Effector memory CD4-positive, alpha-beta T cell (primary cell): ENCODE results near the gene KLHL22.
"Not testable (repeated sequence)": the region's sequence is repeated elsewhere in the genome, so short reads cannot be mapped to it uniquely, and the experiment has no call there.

ENCODE experiments used
- DNase-seq, 3 donors: peaks; one replicate each; pipeline ENCODE4 v3.0.0-alpha.2; 2020
- H3K27ac ChIP-seq: 2 replicates; pipeline ENCODE4 v1.7.0; 2013; ENCODE audit warnings: mild to moderate bottlenecking, low read length, moderate library complexity; ENCODE audit not compliant: insufficient read depth, poor library complexity, severe bottlenecking
- H3K27me3 ChIP-seq: replicated peaks from 2 replicates; pipeline ENCODE4 v1.7.0; 2013; ENCODE audit warnings: mild to moderate bottlenecking, low read length; ENCODE audit not compliant: insufficient read depth, control insufficient read depth, poor library complexity, severe bottlenecking
- H3K36me3 ChIP-seq: 2 replicates; pipeline ENCODE4 v1.7.0; 2013; ENCODE audit warnings: mild to moderate bottlenecking, low read length, moderate library complexity; ENCODE audit not compliant: control insufficient read depth, insufficient read depth
- H3K4me1 ChIP-seq: 2 replicates; pipeline ENCODE4 v1.7.0; 2013; ENCODE audit warnings: low read length, mild to moderate bottlenecking; ENCODE audit not compliant: control insufficient read depth, insufficient read depth, poor library complexity, severe bottlenecking
- H3K4me3 ChIP-seq: 2 replicates; pipeline ENCODE4 v1.7.0; 2013; ENCODE audit warnings: low read length, low read depth, mild to moderate bottlenecking; ENCODE audit not compliant: insufficient read depth, poor library complexity, severe bottlenecking
- H3K9me3 ChIP-seq: 2 replicates; pipeline ENCODE4 v1.7.0; 2013; ENCODE audit warnings: mild to moderate bottlenecking, low read length, moderate library complexity; ENCODE audit not compliant: control insufficient read depth

Gene KLHL22

DNA sequence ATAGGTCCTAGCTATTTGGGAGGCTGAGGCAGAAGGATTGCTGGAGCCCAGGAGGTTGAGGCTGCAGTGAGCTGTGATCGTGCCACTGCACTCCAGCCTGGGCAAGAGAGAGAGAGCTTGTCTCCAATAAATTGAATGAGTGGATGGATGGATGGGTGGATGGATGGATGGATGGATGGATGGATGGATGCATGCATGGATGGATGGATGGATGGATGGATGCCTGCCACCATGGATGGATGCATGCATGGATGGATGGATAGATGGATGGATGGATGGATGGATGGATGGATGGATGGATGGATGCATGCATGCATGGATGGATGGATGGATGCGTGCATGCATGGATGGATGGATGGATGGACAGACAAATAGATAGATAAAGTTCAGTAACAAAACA, 25.1 kb downstream of the KLHL22 start:
- H3K4me3 ChIP-seq, DNase-seq, H3K27ac ChIP-seq, H3K27me3 ChIP-seq, H3K9me3 ChIP-seq: not testable (repeated sequence)
- H3K36me3 ChIP-seq = peaks cover 12% of the 10 kb centered on the region
- peaks cover 13% of the 10 kb centered on the region for H3K4me1 ChIP-seq

DNA sequence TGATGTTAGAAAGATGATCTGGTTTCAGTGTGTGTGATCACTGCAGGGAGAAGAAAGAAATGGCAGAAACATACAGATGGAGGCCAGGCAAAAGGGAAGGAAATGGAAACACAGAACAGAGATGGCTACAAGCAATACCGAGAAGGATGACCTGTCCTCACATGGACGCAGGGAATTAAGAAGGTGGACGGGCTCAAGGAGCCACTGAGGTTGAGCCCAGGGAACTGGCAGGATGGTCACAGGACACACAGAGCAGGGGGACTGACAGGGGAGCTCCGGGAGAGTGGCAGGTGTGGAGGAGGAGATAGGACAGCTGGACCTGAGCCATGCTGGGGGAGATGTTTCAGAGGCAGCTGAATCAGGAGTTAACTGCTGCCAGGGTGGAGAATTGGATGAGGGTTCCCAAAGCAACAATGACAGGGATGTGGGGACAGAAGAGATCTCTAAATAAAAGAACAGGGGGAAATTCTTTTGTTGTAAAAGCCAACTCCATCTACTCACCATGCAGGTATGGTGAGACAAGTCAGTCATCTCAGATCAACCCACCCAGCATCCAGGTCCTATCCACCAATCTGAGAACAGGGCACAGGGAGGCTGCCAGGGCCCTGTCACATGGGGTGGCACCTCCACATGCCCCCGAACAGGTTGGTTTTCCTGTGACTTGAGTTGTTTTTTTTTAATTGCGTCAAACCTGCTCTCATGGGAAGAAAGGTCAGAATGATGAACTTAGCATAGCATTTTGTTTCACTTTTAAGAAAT, 26.3 kb downstream of the KLHL22 start:
- Histone ChIP-seq H3K9me3 (no peaks in the 10 kb centered on the region), H3K4me3 (no peak overlapping the region), H3K27ac (no peak overlapping the region), H3K36me3 (peaks cover 12% of the 10 kb centered on the region), H3K27me3 (no peaks in the 10 kb centered on the region), H3K4me1 (peaks cover 25% of the 10 kb centered on the region)
- DNase-seq = no peak

DNA sequence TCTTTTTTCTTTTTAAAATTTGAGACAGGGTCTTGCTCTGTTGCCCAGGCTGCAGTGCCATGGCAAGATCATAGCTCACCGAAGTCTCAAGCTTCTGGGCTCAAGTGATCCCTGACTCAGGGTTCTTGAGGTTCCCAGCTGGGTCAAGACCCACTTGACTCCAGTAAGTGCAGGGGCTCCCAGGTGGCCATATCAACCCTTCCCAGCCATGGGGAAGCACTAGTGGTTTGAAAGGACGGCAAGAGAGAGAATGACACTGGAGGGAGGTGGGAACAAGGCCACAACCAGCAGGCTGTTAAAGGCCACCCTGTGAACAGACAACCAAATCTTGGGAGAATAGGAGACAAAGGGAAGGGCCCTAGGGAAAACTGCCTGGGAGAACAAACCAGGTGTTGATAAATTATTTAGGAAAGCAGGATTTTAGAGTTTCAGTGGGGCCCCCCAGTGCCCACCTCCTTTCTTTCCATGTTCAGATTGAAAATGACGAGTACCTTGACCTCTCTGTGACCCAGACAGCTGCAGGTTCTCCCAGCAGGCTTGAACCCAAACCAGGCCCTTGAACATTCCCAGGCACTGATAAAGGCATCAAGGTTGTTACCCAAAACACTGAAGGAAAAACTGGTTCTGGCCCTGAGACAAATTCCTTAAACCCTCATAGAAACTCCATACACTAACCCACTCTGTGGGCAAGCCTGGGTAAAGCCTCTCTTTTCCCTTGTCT, 28.8 kb downstream of the KLHL22 start:
- peaks cover 46% of the 10 kb centered on the region for H3K4me1 ChIP-seq
- no peak overlapping the region for H3K4me3 ChIP-seq
- peak overlapping the region; percentile 26 for H3K27ac ChIP-seq
- peaks cover 11% of the 10 kb centered on the region for H3K36me3 ChIP-seq
- no peak for DNase-seq
- no peaks in the 10 kb centered on the region for H3K9me3 ChIP-seq
- H3K27me3 ChIP-seq = no peaks in the 10 kb centered on the region

DNA sequence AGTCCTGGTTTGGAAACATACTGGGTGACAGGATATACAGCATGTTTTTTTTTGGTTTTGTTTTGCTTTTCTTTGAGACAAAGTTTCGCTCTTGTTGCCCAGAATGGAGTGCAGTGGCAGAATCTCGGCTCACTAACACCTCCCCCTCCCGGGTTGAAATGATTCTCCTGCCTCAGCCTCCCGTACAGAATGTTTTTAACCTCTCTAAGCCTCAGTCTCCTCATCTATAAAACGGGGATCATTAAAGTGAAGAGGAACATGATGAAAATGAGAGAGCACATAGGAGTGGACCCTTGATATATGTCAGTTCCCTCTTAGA, 29.9 kb downstream of the KLHL22 start:
- Histone ChIP-seq H3K4me3 (no peak overlapping the region), H3K36me3 (peaks cover under 1% of the 10 kb centered on the region), H3K27me3 (no peaks in the 10 kb centered on the region), H3K9me3 (no peaks in the 10 kb centered on the region), H3K4me1 (peaks cover 46% of the 10 kb centered on the region), H3K27ac (peak overlapping the region; percentile 70)
- DNase-seq = no peak

DNA sequence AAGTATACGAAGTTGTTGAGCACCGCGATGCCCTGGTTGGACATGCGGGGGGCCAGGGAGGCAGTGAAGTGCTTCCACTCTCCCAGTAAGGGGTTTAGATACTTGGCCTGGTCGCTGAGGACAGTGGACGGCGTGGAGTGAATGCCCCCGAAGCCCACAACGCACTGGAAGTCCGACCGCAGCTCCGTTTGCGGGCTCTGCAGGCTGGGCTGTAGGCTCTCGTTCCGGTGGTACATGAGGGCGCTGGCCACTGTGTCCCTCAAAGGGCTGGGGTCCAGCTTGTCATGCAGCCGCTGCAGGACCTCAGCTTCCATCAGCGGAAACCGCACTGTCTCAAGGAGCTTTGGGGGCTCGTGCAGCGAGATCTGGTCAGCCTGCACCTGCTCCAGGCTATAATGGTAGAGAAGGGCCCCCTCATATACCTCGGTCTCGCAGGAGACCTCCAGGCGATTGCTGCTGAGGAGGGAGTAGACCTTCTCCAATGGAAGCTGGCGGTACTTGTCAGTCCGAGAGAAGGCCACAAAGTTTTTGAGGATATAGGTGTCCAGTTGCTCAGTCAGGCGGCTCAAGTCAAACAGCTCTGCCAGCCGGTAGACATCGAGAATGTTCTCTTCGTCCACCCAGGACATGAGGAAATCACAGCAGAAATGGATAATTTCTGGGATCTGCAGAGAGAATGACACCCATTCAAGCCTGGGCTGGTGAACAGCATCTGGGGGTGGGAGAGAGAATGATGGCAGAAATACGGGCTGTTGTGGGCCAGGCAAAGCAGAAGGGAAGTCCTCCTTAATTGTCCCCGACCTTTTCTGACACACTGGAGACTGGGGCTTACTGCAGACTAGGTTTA, 30.5 kb downstream of the KLHL22 start:
- no peaks in the 10 kb centered on the region for H3K27me3 ChIP-seq
- H3K27ac ChIP-seq = peak overlapping the region; percentile 70
- DNase-seq = no peak
- H3K9me3 ChIP-seq = no peaks in the 10 kb centered on the region
- peaks cover under 1% of the 10 kb centered on the region for H3K36me3 ChIP-seq
- H3K4me1 ChIP-seq = peaks cover 46% of the 10 kb centered on the region
- H3K4me3 ChIP-seq = no peak overlapping the region

DNA sequence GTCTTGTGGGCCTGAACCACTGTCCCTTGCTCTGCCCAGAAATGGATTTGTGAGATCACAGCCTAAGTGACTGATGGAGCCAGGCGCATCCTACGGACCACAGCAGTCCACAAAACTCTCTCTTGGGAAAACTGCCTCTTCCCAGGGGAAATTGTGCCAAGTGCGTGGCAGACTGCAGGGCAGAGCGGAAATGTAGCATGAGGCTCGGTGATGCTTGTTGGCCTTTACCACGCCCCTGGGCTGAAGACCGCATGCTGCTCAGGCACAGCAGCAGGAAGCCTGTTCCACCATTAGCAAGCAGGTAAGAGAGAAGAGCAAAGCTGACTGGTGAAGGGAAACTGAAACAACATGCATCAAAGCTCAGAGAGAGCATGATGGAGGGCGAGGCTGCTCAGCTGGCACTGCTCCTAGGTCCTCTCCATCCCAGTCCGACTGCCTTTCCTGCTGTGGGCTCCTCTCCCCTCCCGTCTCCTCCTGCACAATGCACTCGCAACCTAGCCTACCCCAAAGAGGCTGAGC, 31.4 kb downstream of the KLHL22 start:
- no peak overlapping the region for H3K4me3 ChIP-seq
- no peaks in the 10 kb centered on the region for H3K9me3 ChIP-seq
- H3K27ac ChIP-seq = peak overlapping the region; percentile 70
- no peaks in the 10 kb centered on the region for H3K27me3 ChIP-seq
- peaks cover 46% of the 10 kb centered on the region for H3K4me1 ChIP-seq
- DNase-seq = peak; percentile 25 to 54 (median 35)
- peaks cover 6% of the 10 kb centered on the region for H3K36me3 ChIP-seq

DNA sequence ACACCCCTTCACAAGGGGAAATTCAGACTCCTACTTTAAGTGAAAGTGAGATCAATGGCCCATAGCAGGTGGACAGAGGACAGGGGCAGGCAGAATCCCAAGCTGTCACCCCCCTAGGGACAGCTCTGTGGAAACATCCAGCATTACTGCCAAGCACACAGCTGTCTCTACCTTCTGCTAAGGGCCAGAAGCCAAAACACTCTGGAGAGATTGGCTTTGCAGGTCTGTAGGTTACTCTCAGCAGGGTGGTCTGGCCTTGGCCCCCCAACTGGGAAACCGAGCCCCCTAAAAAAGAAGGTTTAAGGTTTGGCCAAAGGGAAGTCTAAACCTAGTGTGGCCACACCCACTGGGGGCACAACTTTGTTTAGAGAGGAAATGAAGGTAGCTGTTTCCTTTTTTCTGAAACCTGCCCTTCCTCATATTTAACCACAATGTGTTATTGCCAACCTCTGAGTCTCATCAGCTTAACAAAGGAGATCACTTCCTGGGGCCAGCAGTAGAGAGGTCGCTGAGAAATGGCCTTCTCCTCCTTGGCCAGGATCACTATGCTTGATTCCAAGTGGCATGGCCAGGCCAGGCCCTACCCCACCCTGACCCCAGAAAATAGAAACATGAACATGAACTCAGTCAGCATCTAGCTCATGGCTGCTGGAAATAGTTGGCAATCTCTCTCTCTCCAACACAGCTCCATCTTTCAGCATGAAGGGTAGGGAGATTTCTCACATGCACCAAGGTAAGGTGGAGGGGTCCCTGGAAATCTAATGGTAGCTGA, 32.1 kb downstream of the KLHL22 start:
- H3K4me3 ChIP-seq = no peak overlapping the region
- peak overlapping the region; percentile 70 for H3K27ac ChIP-seq

DNA sequence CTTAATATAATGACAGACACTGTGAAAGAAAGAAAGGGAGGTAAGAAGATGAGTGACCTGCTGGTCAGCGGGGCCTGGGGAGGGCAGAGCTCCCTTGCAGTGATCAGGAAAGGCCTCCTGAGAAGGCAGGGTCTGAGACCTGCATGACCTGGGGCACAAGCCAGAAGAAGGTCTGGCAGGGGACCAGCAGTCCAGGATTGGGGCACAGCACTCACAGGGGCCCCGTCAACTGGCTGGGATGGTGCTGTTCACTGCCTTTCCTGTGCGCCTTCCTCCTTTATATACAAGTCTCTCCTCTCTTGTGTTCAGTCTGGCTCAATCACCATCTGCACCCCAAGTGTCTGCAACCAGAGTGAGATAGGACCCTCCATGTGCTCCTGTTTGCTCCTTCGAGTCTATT, 35.7 kb downstream of the KLHL22 start:
- peaks cover 6% of the 10 kb centered on the region for H3K36me3 ChIP-seq
- no peaks in the 10 kb centered on the region for H3K27me3 ChIP-seq
- no peak overlapping the region for H3K4me3 ChIP-seq
- no peaks in the 10 kb centered on the region for H3K9me3 ChIP-seq
- H3K4me1 ChIP-seq = peaks cover 30% of the 10 kb centered on the region
- H3K27ac ChIP-seq = no peak overlapping the region
- no peak for DNase-seq

More for the DNA sequence above, 32.1 kb downstream of the KLHL22 start:
- H3K9me3 ChIP-seq = no peaks in the 10 kb centered on the region
- H3K27me3 ChIP-seq = no peaks in the 10 kb centered on the region
- peak in 1 of 3 donors; percentile 6 for DNase-seq
- H3K36me3 ChIP-seq = peaks cover 6% of the 10 kb centered on the region
- peaks cover 46% of the 10 kb centered on the region for H3K4me1 ChIP-seq

DNA sequence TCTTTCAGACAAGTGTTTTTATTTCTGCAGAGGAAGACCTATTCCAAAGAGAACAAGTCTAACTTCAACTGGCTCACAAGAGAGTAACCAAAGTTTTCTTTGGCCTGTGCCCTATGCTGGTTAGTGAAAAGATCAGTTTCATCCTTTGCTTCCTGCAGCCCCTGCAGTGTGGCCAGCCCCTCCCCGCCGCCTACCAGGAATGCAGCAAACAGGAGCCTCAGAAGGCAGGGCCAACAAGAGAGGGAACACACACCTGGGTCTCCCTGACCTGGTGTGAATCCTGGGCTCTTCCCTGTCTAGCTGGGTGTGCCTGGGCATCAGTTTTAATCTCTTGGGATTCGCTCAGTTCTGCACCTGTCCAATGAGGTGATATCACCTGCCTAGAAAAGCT, 36.4 kb downstream of the KLHL22 start:
- no peaks in the 10 kb centered on the region for H3K27me3 ChIP-seq
- no peak for DNase-seq
- peaks cover 22% of the 10 kb centered on the region for H3K4me1 ChIP-seq
- H3K27ac ChIP-seq = no peak overlapping the region
- H3K9me3 ChIP-seq = no peaks in the 10 kb centered on the region
- H3K36me3 ChIP-seq = peaks cover 6% of the 10 kb centered on the region
- no peak overlapping the region for H3K4me3 ChIP-seq
